Naive B cell (primary cell): ENCODE results near the gene CNGA1. TPM values are rescaled to one million over a fixed set of nuclear protein-coding genes. Genes with fewer than 3 reads are reported as not detected.

Experiments
- ATAC-seq, 2 donors: fragments of 150-1000 bp; cut with Tn5 transposase; 2 replicates each; pipeline ENCODE4 v1.10.0; 2021; ENCODE audit warnings: low read depth in 2 of 2, mild to moderate bottlenecking in 2 of 2, moderate library complexity in 2 of 2
- DNase-seq: peaks from one replicate; pipeline ENCODE4 v3.0.0; 2022
- H3K27ac Mint-ChIP-seq, 6 donors: one replicate each; pipeline ENCODE4 v1.8.0; 2020 to 2022; ENCODE audit warnings: mild to moderate bottlenecking in 6 of 6, mixed read lengths in 6 of 6, moderate library complexity in 5 of 6, inconsistent platforms in 2 of 6
- H3K27me3 Mint-ChIP-seq, 3 donors: one replicate each; pipeline ENCODE4 v1.8.0; 2021 to 2022; ENCODE audit warnings: mixed read lengths in 3 of 3, mild to moderate bottlenecking in 1 of 3
- H3K36me3 Mint-ChIP-seq, 2 donors: one replicate each; pipeline ENCODE4 v1.8.0; 2020 to 2022; ENCODE audit warnings: mixed read lengths in 2 of 2, inconsistent platforms in 1 of 2, mild to moderate bottlenecking in 1 of 2
- H3K4me1 Mint-ChIP-seq, 3 donors: one replicate each; pipeline ENCODE4 v1.8.0; 2020 to 2022; ENCODE audit warnings: mixed read lengths in 3 of 3, inconsistent platforms in 1 of 3, mild to moderate bottlenecking in 1 of 3, moderate library complexity in 1 of 3
- H3K4me3 Mint-ChIP-seq, 8 donors: one replicate each; pipeline ENCODE4 v1.8.0; 2020 to 2022; ENCODE audit warnings: mild to moderate bottlenecking in 8 of 8, mixed read lengths in 8 of 8, moderate library complexity in 8 of 8, inconsistent platforms in 2 of 8
- H3K9me3 Mint-ChIP-seq, 7 donors: one replicate each; pipeline ENCODE4 v1.8.0; 2020 to 2022; ENCODE audit warnings: mixed read lengths in 7 of 7, mild to moderate bottlenecking in 5 of 7, inconsistent platforms in 2 of 7, moderate library complexity in 1 of 7
- polyA plus RNA-seq, 6 donors: library from polyadenylated mRNA; unstranded; fragments of 300-500 nt; fragmentation: Illumina TruSeq; gene quantifications; one replicate each; pipeline ENCODE4 v1.2.3, GENCODE V29; 2021; ENCODE audit warnings: low read depth in 6 of 6

CNGA1 gene
- polyA plus RNA-seq, 6 donors from 2014 or later: not detected

- peaks cover 4 to 6% (median 5%) of the 10 kb centered on the region in 3 donors for H3K4me1 Mint-ChIP-seq
- peaks cover 7 to 22% of the 10 kb centered on the region in 2 donors for H3K36me3 Mint-ChIP-seq
- H3K4me3 Mint-ChIP-seq: no peak overlapping the region
- DNase-seq (no peak), ATAC-seq (no peak)
- no peaks in the 10 kb centered on the region for H3K9me3 Mint-ChIP-seq
- no peaks in the 10 kb centered on the region for H3K27me3 Mint-ChIP-seq
- no peak overlapping the region for H3K27ac Mint-ChIP-seq
Observed at GRCh38 chr4:47907089-47907646, 109.3 kb downstream of the CNGA1 start.

DNA sequence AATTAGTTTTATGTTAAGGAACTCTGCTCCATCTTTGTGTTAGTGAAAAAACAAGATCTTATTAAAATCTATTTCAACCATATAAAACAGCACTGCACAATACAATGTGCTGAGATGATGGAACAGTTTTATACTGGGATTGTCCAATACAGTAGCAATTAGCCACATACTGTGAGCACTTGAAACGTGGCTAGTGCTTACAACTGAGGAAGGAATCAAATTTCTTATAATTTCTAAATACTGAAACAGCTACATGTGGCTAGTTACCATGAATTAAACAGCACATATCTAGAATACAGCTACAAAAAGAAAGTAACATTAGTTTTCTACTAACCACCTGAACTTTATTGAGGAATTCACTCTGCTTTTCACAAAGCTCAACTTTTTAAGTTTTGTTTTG, 116.8 kb downstream of the CNGA1 start:
- no peaks in the 10 kb centered on the region for H3K9me3 Mint-ChIP-seq
- H3K4me1 Mint-ChIP-seq: no peaks in the 10 kb centered on the region

GRCh38 chr4:47891928-47892327, 124.6 kb downstream of the CNGA1 start:
- no peak for ATAC-seq
- Mint-ChIP-seq H3K36me3 (peaks cover 28 to 37% of the 10 kb centered on the region in 2 donors), H3K9me3 (no peaks in the 10 kb centered on the region), H3K27ac (no peak overlapping the region), H3K27me3 (no peaks in the 10 kb centered on the region), H3K4me1 (no peaks in the 10 kb centered on the region), H3K4me3 (no peak overlapping the region)
- DNase-seq: no peak

More for the DNA sequence above, 116.8 kb downstream of the CNGA1 start:
- H3K27ac Mint-ChIP-seq: peak overlapping the region in 1 of 6 donors; percentile 36
- no peak for ATAC-seq
- H3K4me3 Mint-ChIP-seq: no peak overlapping the region
- no peaks in the 10 kb centered on the region for H3K27me3 Mint-ChIP-seq
- DNase-seq: no peak
- H3K36me3 Mint-ChIP-seq: peaks cover 8 to 22% of the 10 kb centered on the region in 2 donors

Other genes starting within 250 kb of the CNGA1 start
- gene CORIN, start 178.6 kb downstream of the CNGA1 start, polyA plus RNA-seq: under 1 TPM in 2 of 6 donors, not detected in 4; 0.05 to 0.12 TPM
- 1 to 10 TPM in 5 of 6 donors, under 1 TPM in 1; 0.45 to 9.8 (median 7.3) TPM for gene NFXL1, start 102.1 kb downstream of the CNGA1 start, polyA plus RNA-seq
- gene NIPAL1, start 91 bp upstream of the CNGA1 start, polyA plus RNA-seq: under 1 TPM in 2 of 6 donors, not detected in 4; 0.29 to 0.66 TPM
- under 1 TPM; 0.13 to 0.53 (median 0.39) TPM for gene TXK, start 117.6 kb upstream of the CNGA1 start, polyA plus RNA-seq